ENCODE results near the gene CCR7.

The CCR7 gene

GRCh38 chr17:40510328-40510648 is 55.0 kb downstream of the CCR7 start:
- no peaks in the 10 kb centered on the region for H3K9me3 ChIP-seq (ENCODE audit: control insufficient read depth in 2 of 2, low read length in 2 of 2)
- no peak overlapping the region for H3K9ac ChIP-seq (ENCODE audit: low read length in 2 of 2)
- H3K4me3 ChIP-seq (ENCODE audit: low read length in 2 of 2): no peak overlapping the region
- H3K27ac ChIP-seq (ENCODE audit: low read length): no peak overlapping the region
- no peaks in the 10 kb centered on the region for H3K36me3 ChIP-seq (ENCODE audit: control insufficient read depth in 2 of 2, insufficient read depth in 2 of 2, low read length in 2 of 2)
- no peaks in the 10 kb centered on the region for H3K27me3 ChIP-seq (ENCODE audit: control insufficient read depth in 1 of 2, insufficient read depth in 2 of 2, low read length in 2 of 2)
- H3K4me1 ChIP-seq (ENCODE audit: control insufficient read depth, insufficient read depth, low read length): peaks cover 2% of the 10 kb centered on the region

GRCh38 chr17:40509626-40510327 is 55.5 kb downstream of the CCR7 start:
- no peak overlapping the region for H3K4me3 ChIP-seq (ENCODE audit: low read length in 2 of 2)
- H3K27ac ChIP-seq (ENCODE audit: low read length): no peak overlapping the region
- no peaks in the 10 kb centered on the region for H3K9me3 ChIP-seq (ENCODE audit: control insufficient read depth in 2 of 2, low read length in 2 of 2)
- peaks cover 2% of the 10 kb centered on the region for H3K4me1 ChIP-seq (ENCODE audit: control insufficient read depth, insufficient read depth, low read length)
- H3K9ac ChIP-seq (ENCODE audit: low read length in 2 of 2): no peak overlapping the region
- H3K27me3 ChIP-seq (ENCODE audit: control insufficient read depth in 1 of 2, insufficient read depth in 2 of 2, low read length in 2 of 2): no peaks in the 10 kb centered on the region
- no peaks in the 10 kb centered on the region for H3K36me3 ChIP-seq (ENCODE audit: control insufficient read depth in 2 of 2, insufficient read depth in 2 of 2, low read length in 2 of 2)

GRCh38 chr17:40506786-40507185 is 58.5 kb downstream of the CCR7 start:
- H3K9me3 ChIP-seq (ENCODE audit: control insufficient read depth in 2 of 2, low read length in 2 of 2): peaks cover 0 to 7% of the 10 kb centered on the region in 2 donors
- no peak overlapping the region for H3K27ac ChIP-seq (ENCODE audit: low read length)
- H3K4me1 ChIP-seq (ENCODE audit: control insufficient read depth, insufficient read depth, low read length): peaks cover 3% of the 10 kb centered on the region
- H3K9ac ChIP-seq (ENCODE audit: low read length in 2 of 2): no peak overlapping the region
- H3K4me3 ChIP-seq (ENCODE audit: low read length in 2 of 2): no peak overlapping the region
- H3K27me3 ChIP-seq (ENCODE audit: control insufficient read depth in 1 of 2, insufficient read depth in 2 of 2, low read length in 2 of 2): no peaks in the 10 kb centered on the region
- H3K36me3 ChIP-seq (ENCODE audit: control insufficient read depth in 2 of 2, insufficient read depth in 2 of 2, low read length in 2 of 2): no peaks in the 10 kb centered on the region
